AG10803 (cell line): ENCODE data around the gene P2RY8.

ENCODE experiments used
- DNase-seq: peaks from one replicate; pipeline ENCODE4 v3.0.0; 2010; ENCODE audit warnings: low read depth
- H3K4me3 ChIP-seq: 2 replicates; pipeline ENCODE4 v1.5.1; 2011; ENCODE audit warnings: mild to moderate bottlenecking, low read length, control low read depth
- CTCF ChIP-seq: conservative IDR thresholded peaks from 2 replicates; pipeline ENCODE4 v1.5.1; 2011; ENCODE audit warnings: mild to moderate bottlenecking, low read length, control low read depth, inconsistent platforms

P2RY8 gene

DNA sequence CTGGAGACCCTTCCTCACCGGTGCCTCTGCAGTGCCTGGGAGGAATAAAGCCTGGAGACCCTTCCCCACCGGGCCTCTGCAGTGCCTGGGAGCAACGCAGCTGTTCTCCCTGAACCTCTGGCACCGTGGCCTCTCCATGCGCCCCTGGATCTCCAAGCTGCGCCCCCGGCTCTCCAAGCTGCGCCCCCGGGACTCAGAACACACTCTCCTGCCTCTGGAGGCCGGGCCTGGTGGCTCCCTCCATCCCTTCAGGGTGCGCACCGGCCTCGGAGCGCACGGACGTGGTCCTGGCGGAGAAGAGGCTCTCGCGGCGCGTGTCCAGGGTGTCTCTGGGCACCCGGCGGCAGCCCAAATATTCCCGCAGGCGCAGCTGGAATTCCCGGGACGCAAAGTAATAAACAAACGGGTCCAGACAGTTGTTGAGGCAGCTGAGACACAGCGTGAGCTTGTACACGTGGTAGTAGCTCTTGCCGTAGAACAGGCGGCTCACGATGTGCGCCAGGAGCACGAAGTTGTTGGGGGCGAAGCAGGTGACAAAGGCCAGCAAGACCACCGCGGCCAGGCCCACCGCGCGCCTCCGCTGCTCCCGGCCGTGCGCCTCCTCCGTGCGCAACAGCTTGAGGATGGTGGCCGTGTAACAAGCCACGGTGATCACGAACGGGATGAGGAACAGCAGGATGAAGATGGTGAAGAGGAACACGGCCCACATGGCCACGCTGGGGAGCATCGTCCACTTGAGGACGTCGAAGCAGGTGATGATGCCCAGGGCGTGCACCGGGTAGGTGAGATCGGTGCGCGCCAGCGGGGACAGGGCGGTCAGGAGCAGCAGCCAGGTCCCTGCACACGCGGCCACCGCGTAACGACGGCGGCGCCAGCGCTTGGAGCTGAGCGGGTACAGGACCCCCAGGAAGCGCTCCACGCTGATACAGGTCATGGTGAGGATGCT is 71.4 kb downstream of the P2RY8 start:
- no peak overlapping the region for H3K4me3 ChIP-seq
- TF ChIP-seq CTCF = no peak
- DNase-seq = no peak

GRCh38 chrX:1464971-1465285 is 72.1 kb downstream of the P2RY8 start:
- H3K4me3 ChIP-seq = no peak overlapping the region
- TF ChIP-seq CTCF = no peak
- no peak for DNase-seq

GRCh38 chrX:1464041-1464970 is 72.7 kb downstream of the P2RY8 start:
- H3K4me3 ChIP-seq = no peak overlapping the region
- no peak for TF ChIP-seq CTCF
- no peak for DNase-seq

GRCh38 chrX:1463581-1463980 is 73.4 kb downstream of the P2RY8 start:
- no peak overlapping the region for H3K4me3 ChIP-seq
- no peak for DNase-seq
- no peak for TF ChIP-seq CTCF

DNA sequence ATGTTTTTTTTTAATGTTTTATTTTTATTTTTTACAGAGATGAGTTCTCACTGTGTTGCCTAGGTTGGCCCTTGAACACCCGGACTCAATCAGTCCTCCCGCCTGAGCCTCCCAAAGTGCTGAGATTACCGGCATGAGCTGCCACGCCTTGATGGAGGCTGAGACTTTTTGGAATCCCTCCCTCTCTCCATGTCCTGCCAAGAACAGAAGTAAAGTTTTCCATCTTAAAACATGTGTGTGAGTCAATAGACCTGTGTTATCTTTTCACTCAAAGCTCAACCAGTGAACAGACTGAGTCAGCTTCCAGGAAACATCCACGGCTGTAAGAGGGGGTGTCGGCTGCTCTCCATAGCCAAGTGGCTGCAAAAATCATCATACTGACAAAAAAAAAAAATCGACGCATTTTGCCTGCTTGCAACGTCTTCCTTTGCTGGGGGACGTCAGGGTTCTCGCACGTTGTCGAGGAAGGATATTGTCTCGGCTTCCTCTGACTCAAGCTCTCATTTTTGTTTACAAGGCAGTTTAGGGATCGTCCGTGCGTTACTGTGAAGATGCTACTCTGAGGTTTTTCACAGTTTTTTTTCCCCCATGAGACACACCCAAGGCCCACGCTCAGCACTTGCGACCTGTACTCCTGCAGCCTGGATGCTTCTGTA is 74.3 kb downstream of the P2RY8 start:
- H3K4me3 ChIP-seq = no peak overlapping the region
- no peak for DNase-seq
- TF ChIP-seq CTCF = no peak

DNA sequence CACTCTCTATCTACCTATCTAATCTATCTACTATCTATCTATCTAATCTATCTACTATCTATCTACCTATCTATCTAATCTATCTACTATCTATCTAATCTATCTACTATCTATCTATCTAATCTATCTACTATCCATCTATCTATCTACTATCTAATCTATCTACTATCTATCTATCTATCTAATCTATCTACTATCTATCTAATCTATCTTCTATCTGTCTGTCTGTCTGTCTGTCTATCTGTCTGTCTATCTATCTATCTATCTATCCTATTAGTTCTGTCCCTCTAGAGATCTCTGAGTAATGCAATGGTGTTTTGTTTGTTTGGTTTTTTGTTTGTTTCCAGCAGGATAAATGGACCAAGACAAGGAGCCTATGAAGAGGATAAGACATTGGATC is 74.9 kb downstream of the P2RY8 start:
- H3K4me3 ChIP-seq = no peak overlapping the region
- no peak for DNase-seq
- TF ChIP-seq CTCF = no peak
